Urinary bladder (tissue), 4 donors: ENCODE data around the gene DLX1. TPM values are rescaled to one million over a fixed set of nuclear protein-coding genes. Genes with fewer than 3 reads are reported as not detected.
A peak's percentile ranks its signal among the peaks of the same experiment; 100 is the strongest.

ENCODE experiments used
- DNase-seq: peaks from one replicate; pipeline ENCODE4 v3.0.0-alpha.2; 2015; ENCODE audit errors: extremely low spot score
- H3K27ac ChIP-seq: one replicate; pipeline ENCODE4 v1.5.1; 2013; ENCODE audit warnings: low read depth, mild to moderate bottlenecking, moderate library complexity
- H3K36me3 ChIP-seq: one replicate; pipeline ENCODE4 v1.6.1; 2013; ENCODE audit warnings: mild to moderate bottlenecking, moderate library complexity; ENCODE audit not compliant: insufficient read depth
- H3K4me1 ChIP-seq: one replicate; pipeline ENCODE4 v1.6.1; 2013; ENCODE audit warnings: mild to moderate bottlenecking, moderate library complexity; ENCODE audit not compliant: insufficient read depth
- H3K4me3 ChIP-seq: one replicate; pipeline ENCODE4 v1.5.1; 2013; ENCODE audit warnings: low read depth, low read length
- WGBS: extraction: QIAGEN DNeasy Blood & Tissue Kit; methylation state at CpG from one replicate; pipeline ENCODE4 v1.1.7; 2013; 5-methylcytosine and 5-hydroxymethylcytosine counted together
- polyA plus RNA-seq: library from polyadenylated mRNA; stranded (reverse); fragments of 200-250 nt; gene quantifications from one replicate; pipeline ENCODE4 v1.2.3, GENCODE V29; 2013
- total RNA-seq: library from RNA; depleted of rRNA; stranded (reverse); fragments of >200 nt; gene quantifications from one replicate; pipeline ENCODE4 v1.2.3, GENCODE V29; 2014
- donor health status: healthy with polysubstance abuse.
- donor health status: healthy.

Gene DLX1
- total and polyA plus RNA-seq, 2 donors, result 0.21 to 0.41 TPM

GRCh38 chr2:172087207-172087779 lies 2.0 kb downstream of the DLX1 start:
- Histone ChIP-seq H3K4me1 (peaks cover 2% of the 10 kb centered on the region), H3K36me3 (no peaks in the 10 kb centered on the region), H3K4me3 (no peak overlapping the region), H3K27ac (no peak overlapping the region)
- no peak for DNase-seq
- 7% methylated on average over 31 of the region's 31 CpGs for WGBS

- 8% methylated on average over 23 of the region's 23 CpGs for WGBS
- no peak overlapping the region for H3K4me3 ChIP-seq
Observed at GRCh38 chr2:172087780-172088244, 2.5 kb downstream of the DLX1 start.

GRCh38 chr2:172088245-172089004 lies 3.1 kb downstream of the DLX1 start:
- peaks cover 2% of the 10 kb centered on the region for H3K4me1 ChIP-seq
- DNase-seq, result no peak
- no peaks in the 10 kb centered on the region for H3K36me3 ChIP-seq
- no peak overlapping the region for H3K27ac ChIP-seq
- WGBS, result 10% methylated on average over 37 of the region's 37 CpGs
- H3K4me3 ChIP-seq, result no peak overlapping the region

More at GRCh38 chr2:172087780-172088244, 2.5 kb downstream of the DLX1 start:
- Histone ChIP-seq H3K4me1 (peaks cover 2% of the 10 kb centered on the region), H3K27ac (no peak overlapping the region), H3K36me3 (no peaks in the 10 kb centered on the region)
- DNase-seq, result no peak

DNA sequence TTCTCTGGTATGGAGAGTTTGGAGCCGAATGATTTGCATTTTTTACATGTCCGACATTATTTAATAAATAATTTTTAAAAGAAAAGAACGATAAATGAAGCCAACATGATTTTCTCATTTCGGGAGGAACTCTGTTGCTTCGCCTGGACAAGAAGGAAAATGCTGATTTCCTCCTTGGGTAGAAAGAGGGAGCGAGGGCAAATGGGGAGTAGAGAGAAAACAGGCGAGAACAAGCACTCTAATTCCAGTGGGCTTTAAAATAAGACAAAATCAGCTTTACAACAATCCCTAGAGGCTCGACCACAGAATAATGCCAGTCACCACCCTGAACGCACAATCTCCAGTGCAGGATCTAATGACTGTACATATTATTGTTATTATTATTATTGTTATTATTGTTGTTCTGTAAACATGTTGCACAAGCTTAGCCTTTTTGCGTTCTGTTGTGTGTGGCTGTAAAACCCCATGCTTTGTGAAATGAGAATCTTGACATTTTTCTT lies 3.7 kb downstream of the DLX1 start:
- no peak overlapping the region for H3K4me3 ChIP-seq
- WGBS, result 16% methylated on average over 10 of the region's 10 CpGs
- peaks cover 2% of the 10 kb centered on the region for H3K4me1 ChIP-seq

DNA sequence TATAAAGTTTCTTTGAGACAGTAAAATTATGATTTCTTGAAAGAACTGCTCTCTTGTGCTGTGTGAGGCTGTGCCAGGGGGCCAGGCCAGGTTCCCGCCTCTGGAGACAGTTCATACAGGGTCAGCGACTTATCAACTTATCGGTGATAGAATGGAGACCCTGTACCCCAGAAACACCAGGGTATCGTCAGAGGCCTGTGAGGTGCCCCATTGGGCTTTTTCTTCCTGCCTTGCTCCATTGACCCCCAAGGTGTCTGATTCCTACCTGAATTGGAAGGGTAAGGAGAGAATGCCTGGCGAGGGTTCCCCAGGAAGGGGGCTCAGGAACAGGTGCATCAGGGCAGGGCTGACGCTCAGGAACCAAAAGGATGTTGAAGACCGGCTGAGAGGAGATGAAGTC lies 4.3 kb downstream of the DLX1 start:
- 26% methylated on average over 7 of the region's 7 CpGs for WGBS
- peaks cover under 1% of the 10 kb centered on the region for H3K4me1 ChIP-seq
- no peak for DNase-seq
- no peak overlapping the region for H3K4me3 ChIP-seq
- H3K36me3 ChIP-seq, result no peaks in the 10 kb centered on the region
- no peak overlapping the region for H3K27ac ChIP-seq

More for the DNA sequence above, 3.7 kb downstream of the DLX1 start:
- no peaks in the 10 kb centered on the region for H3K36me3 ChIP-seq
- H3K27ac ChIP-seq, result no peak overlapping the region
- no peak for DNase-seq

DNA sequence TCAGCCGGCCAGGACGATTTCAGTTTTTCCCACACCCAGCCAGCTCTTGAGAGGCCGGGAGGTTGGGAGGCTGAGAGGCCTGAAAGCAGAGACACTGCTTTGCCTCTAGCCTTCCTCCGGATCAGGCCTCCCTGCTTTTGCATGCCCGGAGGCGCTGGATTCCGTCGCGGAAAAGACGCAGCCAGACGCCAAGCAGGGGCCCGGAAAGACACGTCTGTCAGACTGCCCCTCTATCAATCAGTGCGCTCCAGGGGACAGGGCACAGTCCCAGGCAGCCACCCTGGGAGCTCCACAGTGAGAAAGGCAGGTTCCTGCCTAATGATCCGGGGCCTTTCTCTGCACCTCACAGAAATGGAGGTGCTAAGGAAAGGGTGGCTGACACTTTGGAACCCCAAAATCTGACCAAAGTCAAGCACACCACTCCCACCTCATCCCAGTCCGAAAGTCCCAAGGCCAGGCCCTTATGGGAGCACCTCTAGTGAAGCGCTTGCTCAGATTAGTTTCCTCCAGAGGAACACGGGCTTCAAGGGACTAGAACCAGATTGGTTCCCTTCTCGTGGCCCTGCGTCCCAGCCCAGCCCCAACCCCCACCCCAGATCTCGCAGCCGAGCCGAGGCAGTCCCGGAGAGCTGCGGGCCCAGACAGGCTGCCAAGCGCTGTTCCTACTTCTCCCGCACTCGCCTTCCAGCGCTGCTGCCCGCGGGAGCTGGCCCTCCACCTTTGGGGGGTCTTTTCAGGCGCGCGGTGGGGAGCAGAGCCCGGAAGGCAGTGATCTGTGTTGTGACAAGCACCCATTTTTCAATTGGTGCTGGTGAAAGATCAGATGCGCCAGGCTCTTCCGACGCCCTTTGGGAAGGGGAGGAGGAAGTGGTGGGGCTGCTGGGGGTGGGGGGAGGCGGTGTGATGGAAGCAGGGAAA lies 5.0 kb downstream of the DLX1 start:
- Histone ChIP-seq H3K4me1 (no peaks in the 10 kb centered on the region), H3K36me3 (no peaks in the 10 kb centered on the region), H3K4me3 (no peak overlapping the region), H3K27ac (no peak overlapping the region)
- no peak for DNase-seq
- 8% methylated on average over 39 of the region's 39 CpGs for WGBS

DNA sequence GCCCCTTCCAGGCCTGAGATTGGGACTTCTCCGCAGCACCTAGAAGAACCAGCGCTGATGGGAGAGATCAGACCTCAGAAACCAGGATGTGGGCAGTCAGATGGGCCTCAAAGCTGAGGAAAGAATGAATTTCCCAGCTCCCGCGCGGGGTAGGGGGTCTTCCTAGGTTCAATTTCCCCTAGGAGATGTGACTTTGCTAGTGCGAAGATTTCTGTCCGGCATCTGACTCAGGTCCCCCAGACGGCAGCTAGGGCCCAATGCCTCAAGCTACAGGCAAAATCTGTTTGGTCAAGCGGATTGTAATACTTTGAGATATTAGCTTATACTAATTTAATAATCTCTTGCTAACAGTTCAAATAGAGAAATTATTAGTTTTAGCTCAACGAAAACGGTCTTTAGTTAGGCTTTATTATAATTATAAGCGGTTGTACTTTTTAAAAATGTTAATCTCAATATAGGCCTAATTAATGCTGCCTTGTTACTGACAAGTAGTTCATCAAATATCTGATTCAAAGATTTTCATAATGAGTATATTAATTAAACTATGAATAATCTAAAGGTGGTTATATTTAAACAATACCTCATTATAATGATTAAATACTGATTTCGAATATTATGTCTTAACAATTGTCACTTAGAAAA lies 5.8 kb downstream of the DLX1 start:
- 10% methylated on average over 13 of the region's 13 CpGs for WGBS

DNA sequence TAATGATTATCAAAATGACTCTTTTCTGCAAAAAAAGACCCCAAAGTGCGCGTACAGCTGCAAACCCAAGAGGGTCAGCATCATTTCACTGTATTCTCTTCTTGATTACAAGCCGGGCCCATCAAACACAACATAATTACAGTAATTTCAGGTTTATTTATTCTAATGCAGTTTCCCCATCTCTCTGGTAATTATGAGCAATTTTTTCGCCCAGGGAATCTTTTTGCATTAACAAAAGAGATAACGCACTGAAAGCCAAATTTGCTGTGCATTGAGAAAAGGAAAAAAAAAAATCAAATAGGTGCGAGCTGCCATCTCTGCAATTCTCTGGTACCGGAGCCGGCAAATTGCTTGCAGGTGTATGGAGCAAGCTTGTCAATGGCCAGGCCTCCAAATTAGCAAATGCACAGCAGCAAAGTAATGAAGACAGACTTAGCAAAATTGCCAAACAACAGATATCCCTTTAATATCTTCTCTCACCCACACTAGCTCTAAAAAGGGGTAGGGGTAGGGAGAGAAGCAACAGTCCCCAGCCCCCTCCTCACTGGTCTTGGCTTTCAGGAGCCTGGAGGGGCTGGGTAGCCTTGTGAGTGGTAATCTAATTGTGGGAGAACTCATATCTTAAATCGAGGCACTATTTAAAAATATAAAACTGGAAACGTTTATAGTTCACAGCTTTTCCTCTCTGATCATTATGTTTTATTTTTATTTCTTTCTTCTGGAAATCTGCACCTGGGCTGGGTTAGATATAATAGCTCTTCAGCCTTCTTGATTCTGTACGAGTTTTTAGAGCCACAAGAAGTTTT lies 6.7 kb downstream of the DLX1 start:
- DNase-seq, result no peak
- no peaks in the 10 kb centered on the region for H3K4me1 ChIP-seq
- WGBS, result 17% methylated on average over 11 of the region's 11 CpGs
- no peaks in the 10 kb centered on the region for H3K36me3 ChIP-seq
- no peak overlapping the region for H3K4me3 ChIP-seq
- no peak overlapping the region for H3K27ac ChIP-seq

More for the DNA sequence above, 5.8 kb downstream of the DLX1 start:
- no peak for DNase-seq
- Histone ChIP-seq H3K36me3 (no peaks in the 10 kb centered on the region), H3K27ac (no peak overlapping the region), H3K4me3 (no peak overlapping the region), H3K4me1 (no peaks in the 10 kb centered on the region)

GRCh38 chr2:172092716-172093415 lies 7.6 kb downstream of the DLX1 start:
- H3K27ac ChIP-seq, result no peak overlapping the region
- H3K4me3 ChIP-seq, result no peak overlapping the region
- H3K4me1 ChIP-seq, result no peaks in the 10 kb centered on the region
- no peaks in the 10 kb centered on the region for H3K36me3 ChIP-seq
- 10% methylated on average over 19 of the region's 19 CpGs for WGBS
- DNase-seq, result no peak

- Histone ChIP-seq H3K27ac (no peak overlapping the region), H3K4me1 (no peaks in the 10 kb centered on the region), H3K4me3 (no peak overlapping the region), H3K36me3 (no peaks in the 10 kb centered on the region)
- 14% methylated on average over 18 of the region's 18 CpGs for WGBS
- DNase-seq, result no peak
Observed at GRCh38 chr2:172093416-172094293, 8.3 kb downstream of the DLX1 start.

DNA sequence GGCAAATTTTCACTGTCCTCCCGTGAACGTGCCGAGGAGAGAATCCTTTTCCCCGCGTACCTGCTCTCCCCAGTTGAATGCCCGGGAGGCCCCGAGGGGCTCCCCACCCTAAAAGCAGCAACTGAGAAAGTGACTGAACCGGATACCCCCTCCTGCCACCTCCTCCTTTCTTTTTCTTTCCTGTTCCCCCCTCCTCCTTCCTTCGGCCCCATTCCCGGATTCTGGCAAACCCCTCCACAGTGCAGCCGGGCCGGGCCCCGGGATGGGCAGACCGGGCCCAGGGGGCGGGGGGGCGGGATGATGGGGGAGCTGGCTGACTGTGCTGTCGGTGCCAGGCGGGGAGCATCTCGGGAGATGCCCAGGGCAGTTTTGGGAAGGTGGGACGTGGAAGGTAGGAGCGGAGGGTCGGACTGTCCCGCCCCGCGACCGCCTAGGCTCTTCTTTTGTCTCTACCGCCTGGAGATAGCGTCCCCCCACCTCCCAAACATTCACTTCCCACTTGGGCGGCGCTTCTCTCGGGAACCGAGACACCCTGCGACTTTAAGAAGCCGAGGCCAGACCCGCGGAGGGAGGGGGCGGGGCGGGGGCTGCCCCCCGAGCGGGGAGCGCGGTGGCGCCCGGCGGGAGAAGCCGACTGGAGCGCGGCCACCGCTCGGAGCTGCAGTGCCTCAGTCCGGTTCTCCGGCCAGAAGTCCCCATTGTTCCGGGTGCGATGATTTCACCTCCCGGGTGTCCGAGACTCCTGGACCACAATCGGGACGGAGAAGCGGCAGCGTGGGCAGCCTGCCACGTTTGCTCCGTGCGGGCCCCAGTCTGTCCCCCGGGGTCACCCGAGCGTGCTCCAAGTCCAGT lies 9.2 kb downstream of the DLX1 start:
- Histone ChIP-seq H3K4me3 (peak overlapping the region; percentile 28), H3K36me3 (no peaks in the 10 kb centered on the region), H3K4me1 (no peaks in the 10 kb centered on the region), H3K27ac (no peak overlapping the region)
- WGBS, result 2% methylated on average over 66 of the region's 66 CpGs
- DNase-seq, result no peak
